Mucosa of stomach (tissue), 1 donor: ENCODE data around the gene LPCAT2.

ENCODE experiments used
- H3K27me3 ChIP-seq: one replicate; pipeline ENCODE4 v1.7.0; 2013; ENCODE audit warnings: mild to moderate bottlenecking, low read length; ENCODE audit not compliant: control insufficient read depth, insufficient read depth
- H3K36me3 ChIP-seq: one replicate; pipeline ENCODE4 v1.7.0; 2013; ENCODE audit warnings: low read length; ENCODE audit not compliant: control insufficient read depth, insufficient read depth
- H3K4me1 ChIP-seq: one replicate; pipeline ENCODE4 v1.7.0; 2013; ENCODE audit warnings: mild to moderate bottlenecking, low read length; ENCODE audit not compliant: control insufficient read depth, insufficient read depth
- H3K4me3 ChIP-seq: one replicate; pipeline ENCODE4 v1.7.0; 2013; ENCODE audit warnings: low read length
- H3K9ac ChIP-seq: one replicate; pipeline ENCODE4 v1.7.0; 2013; ENCODE audit warnings: mild to moderate bottlenecking, low read length, moderate library complexity
- H3K9me3 ChIP-seq: one replicate; pipeline ENCODE4 v1.7.0; 2013; ENCODE audit warnings: mild to moderate bottlenecking, low read length, moderate library complexity; ENCODE audit not compliant: control insufficient read depth
- donor health status: Pancreatic carcinoma.

Gene LPCAT2

GRCh38 chr16:55632259-55632658, 123.4 kb downstream of the LPCAT2 start:
- no peak overlapping the region for H3K9ac ChIP-seq
- no peaks in the 10 kb centered on the region for H3K4me1 ChIP-seq
- no peaks in the 10 kb centered on the region for H3K27me3 ChIP-seq
- H3K9me3 ChIP-seq = no peaks in the 10 kb centered on the region
- H3K4me3 ChIP-seq = no peak overlapping the region
- H3K36me3 ChIP-seq = no peaks in the 10 kb centered on the region

- H3K27me3 ChIP-seq = no peaks in the 10 kb centered on the region
- no peaks in the 10 kb centered on the region for H3K36me3 ChIP-seq
- H3K4me3 ChIP-seq = no peak overlapping the region
- no peaks in the 10 kb centered on the region for H3K9me3 ChIP-seq
- no peak overlapping the region for H3K9ac ChIP-seq
- H3K4me1 ChIP-seq = no peaks in the 10 kb centered on the region
Observed at GRCh38 chr16:55634193-55634592, 125.3 kb downstream of the LPCAT2 start.
